ENCODE measurements around the gene FAM107A. TPM values are rescaled to one million over a fixed set of nuclear protein-coding genes. Genes with fewer than 3 reads are reported as not detected.
"Not testable (repeated sequence)": the region's sequence is repeated elsewhere in the genome, so short reads cannot be mapped to it uniquely, and the experiment has no call there.

FAM107A gene
- total and polyA plus RNA-seq, 2 of the 13 experiments (the other 11 are each of a cell fraction or from before 2014, with no cell fraction given) = not detected

DNA sequence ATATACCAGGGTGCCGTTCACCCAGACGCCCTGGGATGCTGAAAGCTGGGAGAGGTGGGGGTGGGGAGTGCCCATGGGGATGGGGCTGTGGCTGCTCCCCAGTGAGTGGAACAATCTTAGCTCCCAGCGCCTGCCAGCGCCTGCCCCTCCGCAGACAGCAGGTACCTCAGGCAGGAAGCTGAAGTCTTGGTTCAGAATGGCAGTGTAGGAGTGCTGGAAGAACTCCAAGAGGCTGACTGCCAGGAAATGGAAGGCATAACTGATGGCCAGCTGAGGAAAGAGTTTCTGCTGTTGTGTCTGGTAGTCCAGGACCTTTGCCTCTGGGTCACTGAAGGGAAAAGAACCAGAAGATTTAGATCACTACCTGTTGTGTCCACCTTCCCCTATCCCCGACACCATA is 48.6 kb downstream of the FAM107A start:
- Histone ChIP-seq H3K36me3 (replicated peaks in 1 of 2; ENCODE audit: control insufficient read depth in 1 of 2, insufficient read depth in 2 of 2, low read length in 2 of 2) (peaks cover 3 to 31% of the 10 kb centered on the region in 2 experiments; a peak in 4 of 5 replicates), H3K27ac (ENCODE audit: extremely low read length, insufficient read depth, low read length) (no peak overlapping the region), H4K20me1 (ENCODE audit: insufficient read depth, low read length) (no peaks in the 10 kb centered on the region), H3K9me3 (ENCODE audit: low read length) (no peaks in the 10 kb centered on the region), H3K9ac (ENCODE audit: insufficient read depth, low read depth, low read length) (no peak overlapping the region), H2AFZ (ENCODE audit: low read length) (no peak overlapping the region), H3K4me3 (replicated peaks in 1 of 3; ENCODE audit: insufficient read depth in 1 of 3, low read depth in 2 of 3, low read length in 3 of 3) (no peak overlapping the region), H3K4me1 (ENCODE audit: insufficient read depth, low read length) (peaks cover 63% of the 10 kb centered on the region), H3K79me2 (ENCODE audit: insufficient read depth, low read length) (no peaks in the 10 kb centered on the region), H3K27me3 (ENCODE audit: control insufficient read depth in 1 of 2, insufficient read depth in 2 of 2, low read length in 2 of 2) (no peaks in the 10 kb centered on the region), H3K4me2 (ENCODE audit: low read depth, low read length) (no peak overlapping the region)
- POLR2A ChIA-PET = interaction anchor here (1.9 kb wide), 1 partner anchor 9 kb away, joined by 7 read pairs; no protein-coding TSS in a partner anchor
- no peak for TF ChIP-seq ZFP36 (IDR thresholded peaks at IDR 0.05; ENCODE audit: borderline replicate concordance, low read depth, low read length, partially characterized antibody)
- intact Hi-C loops (cut with micrococcal nuclease; ENCODE audit: unreplicated experiment) = no loop called here
- CTCF ChIA-PET (ENCODE audit: low intra/inter-chr PET ratio, low total read pairs) = interaction anchor here (1.2 kb wide), 2 partner anchors 38 to 101 kb away, joined by 3 read pairs; no protein-coding TSS in a partner anchor
- ATAC-seq (no peak), DNase-seq (ENCODE audit: low spot score) (no peak), FAIRE-seq (no peak)
- in situ Hi-C loops (cut with HindIII; ENCODE audit: extremely low pct_ligation_motif_present, low pct_unique_long_range_greater_than_20kb) = no loop called here
- no TSS peak for BruUV-seq (replicated peaks)
- WGBS (ENCODE audit: low lambda C conversion rate) = 98% methylated on average over 6 of the region's 6 CpGs

DNA sequence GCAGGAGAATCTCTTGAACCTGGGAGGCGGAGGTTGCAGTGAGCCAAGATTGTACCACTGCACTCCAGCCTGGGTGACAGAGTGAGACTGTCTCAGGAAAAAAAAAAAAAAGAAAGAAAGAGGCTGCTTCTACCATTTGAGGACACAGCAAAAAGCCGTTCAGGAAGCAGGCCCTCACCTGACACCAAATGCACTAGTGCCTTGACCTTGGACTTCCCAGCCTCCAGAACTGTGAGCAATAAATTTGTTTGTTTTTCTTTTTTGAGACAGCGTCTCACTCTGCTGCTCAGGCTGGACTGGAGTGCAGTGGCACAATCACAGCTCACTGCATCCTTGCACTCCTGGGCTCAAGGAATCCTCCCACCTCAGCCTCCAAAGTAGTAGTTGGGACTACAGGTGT is 49.8 kb downstream of the FAM107A start:
- H2AFZ ChIP-seq (ENCODE audit: low read length); H3K9me3 ChIP-seq (ENCODE audit: low read length); CTCF ChIA-PET (ENCODE audit: low intra/inter-chr PET ratio, low total read pairs); in situ Hi-C loops (cut with HindIII; ENCODE audit: extremely low pct_ligation_motif_present, low pct_unique_long_range_greater_than_20kb); DNase-seq (ENCODE audit: low spot score); ATAC-seq; H3K79me2 ChIP-seq (ENCODE audit: insufficient read depth, low read length); H3K9ac ChIP-seq (ENCODE audit: insufficient read depth, low read depth, low read length); BruUV-seq (replicated peaks); H3K4me2 ChIP-seq (ENCODE audit: low read depth, low read length); intact Hi-C loops (cut with micrococcal nuclease; ENCODE audit: unreplicated experiment); H3K4me3 ChIP-seq (replicated peaks in 1 of 3; ENCODE audit: insufficient read depth in 1 of 3, low read depth in 2 of 3, low read length in 3 of 3); H4K20me1 ChIP-seq (ENCODE audit: insufficient read depth, low read length); H3K27ac ChIP-seq (ENCODE audit: extremely low read length, insufficient read depth, low read length); H3K27me3 ChIP-seq (ENCODE audit: control insufficient read depth in 1 of 2, insufficient read depth in 2 of 2, low read length in 2 of 2); TF ChIP-seq FOXP1 (IDR thresholded peaks at IDR 0.05): not testable (repeated sequence)
- POLR2A ChIA-PET = interaction anchor here (2.4 to 4.5 kb wide), 2 partner anchors 10 to 35 kb away, joined by 17 to 55 read pairs; partner anchors contain the start of genes ACOX2 and KCTD6
- 46% methylated on average over 3 of the region's 3 CpGs for WGBS (ENCODE audit: low lambda C conversion rate)
- peak; percentile 18 for FAIRE-seq
- peaks cover 63% of the 10 kb centered on the region for H3K4me1 ChIP-seq (ENCODE audit: insufficient read depth, low read length)
- peaks cover 3 to 25% of the 10 kb centered on the region in 2 experiments; a peak in 3 of 5 replicates for H3K36me3 ChIP-seq (replicated peaks in 1 of 2; ENCODE audit: control insufficient read depth in 1 of 2, insufficient read depth in 2 of 2, low read length in 2 of 2)
- TF ChIP-seq GATAD2A (CRISPR knock-in tag; IDR thresholded peaks at IDR 0.05) (peak; percentile 10; the same call in 1 of the 2 replicates), HNF4A (CRISPR knock-in tag; IDR thresholded peaks at IDR 0.05) (peak; percentile 47; the same call in 1 of the 2 replicates), ZFY (CRISPR knock-in tag; IDR thresholded peaks at IDR 0.05) (0 out of 2 replicates have a peak, but pooled peaks have one; percentile 7), ZNF460 (CRISPR knock-in tag; IDR thresholded peaks at IDR 0.05; ENCODE audit: borderline replicate concordance) (0 out of 2 replicates have a peak, but pooled peaks have one; percentile 39), FOXP1 (CRISPR knock-in tag; IDR thresholded peaks at IDR 0.05) (0 out of 2 replicates have a peak, but pooled peaks have one; percentile 24), FOSL2 (CRISPR knock-in tag; IDR thresholded peaks at IDR 0.05) (peak; percentile 24; the same call in 1 of the 2 replicates), RXRA (CRISPR knock-in tag; IDR thresholded peaks at IDR 0.05) (peak; percentile 41; the same call in 1 of the 2 replicates), MEF2D (CRISPR knock-in tag; IDR thresholded peaks at IDR 0.05) (0 out of 2 replicates have a peak, but pooled peaks have one; percentile 38), ZNF564 (CRISPR knock-in tag; IDR thresholded peaks at IDR 0.05) (peak; percentile 99)
- TF ChIP-seq, protein P1, sequence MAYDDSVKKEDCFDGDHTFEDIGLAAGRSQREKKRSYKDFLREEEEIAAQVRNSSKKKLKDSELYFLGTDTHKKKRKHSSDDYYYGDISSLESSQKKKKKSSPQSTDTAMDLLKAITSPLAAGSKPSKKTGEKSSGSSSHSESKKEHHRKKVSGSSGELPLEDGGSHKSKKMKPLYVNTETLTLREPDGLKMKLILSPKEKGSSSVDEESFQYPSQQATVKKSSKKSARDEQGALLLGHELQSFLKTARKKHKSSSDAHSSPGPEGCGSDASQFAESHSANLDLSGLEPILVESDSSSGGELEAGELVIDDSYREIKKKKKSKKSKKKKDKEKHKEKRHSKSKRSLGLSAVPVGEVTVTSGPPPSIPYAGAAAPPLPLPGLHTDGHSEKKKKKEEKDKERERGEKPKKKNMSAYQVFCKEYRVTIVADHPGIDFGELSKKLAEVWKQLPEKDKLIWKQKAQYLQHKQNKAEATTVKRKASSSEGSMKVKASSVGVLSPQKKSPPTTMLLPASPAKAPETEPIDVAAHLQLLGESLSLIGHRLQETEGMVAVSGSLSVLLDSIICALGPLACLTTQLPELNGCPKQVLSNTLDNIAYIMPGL (CRISPR knock-in tag; IDR thresholded peaks at IDR 0.05; ENCODE audit: borderline replicate concordance in 1 of 2, low read depth in 1 of 2) = 0 out of 4 replicates have a peak, but pooled peaks of 1 of the 2 experiments have one; percentile 15
- TF ChIP-seq, protein P2, sequence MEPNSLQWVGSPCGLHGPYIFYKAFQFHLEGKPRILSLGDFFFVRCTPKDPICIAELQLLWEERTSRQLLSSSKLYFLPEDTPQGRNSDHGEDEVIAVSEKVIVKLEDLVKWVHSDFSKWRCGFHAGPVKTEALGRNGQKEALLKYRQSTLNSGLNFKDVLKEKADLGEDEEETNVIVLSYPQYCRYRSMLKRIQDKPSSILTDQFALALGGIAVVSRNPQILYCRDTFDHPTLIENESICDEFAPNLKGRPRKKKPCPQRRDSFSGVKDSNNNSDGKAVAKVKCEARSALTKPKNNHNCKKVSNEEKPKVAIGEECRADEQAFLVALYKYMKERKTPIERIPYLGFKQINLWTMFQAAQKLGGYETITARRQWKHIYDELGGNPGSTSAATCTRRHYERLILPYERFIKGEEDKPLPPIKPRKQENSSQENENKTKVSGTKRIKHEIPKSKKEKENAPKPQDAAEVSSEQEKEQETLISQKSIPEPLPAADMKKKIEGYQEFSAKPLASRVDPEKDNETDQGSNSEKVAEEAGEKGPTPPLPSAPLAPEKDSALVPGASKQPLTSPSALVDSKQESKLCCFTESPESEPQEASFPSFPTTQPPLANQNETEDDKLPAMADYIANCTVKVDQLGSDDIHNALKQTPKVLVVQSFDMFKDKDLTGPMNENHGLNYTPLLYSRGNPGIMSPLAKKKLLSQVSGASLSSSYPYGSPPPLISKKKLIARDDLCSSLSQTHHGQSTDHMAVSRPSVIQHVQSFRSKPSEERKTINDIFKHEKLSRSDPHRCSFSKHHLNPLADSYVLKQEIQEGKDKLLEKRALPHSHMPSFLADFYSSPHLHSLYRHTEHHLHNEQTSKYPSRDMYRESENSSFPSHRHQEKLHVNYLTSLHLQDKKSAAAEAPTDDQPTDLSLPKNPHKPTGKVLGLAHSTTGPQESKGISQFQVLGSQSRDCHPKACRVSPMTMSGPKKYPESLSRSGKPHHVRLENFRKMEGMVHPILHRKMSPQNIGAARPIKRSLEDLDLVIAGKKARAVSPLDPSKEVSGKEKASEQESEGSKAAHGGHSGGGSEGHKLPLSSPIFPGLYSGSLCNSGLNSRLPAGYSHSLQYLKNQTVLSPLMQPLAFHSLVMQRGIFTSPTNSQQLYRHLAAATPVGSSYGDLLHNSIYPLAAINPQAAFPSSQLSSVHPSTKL (CRISPR knock-in tag; IDR thresholded peaks at IDR 0.05) = peak; percentile 42

All from HepG2 (cell line).